HL-60/S4 treated with phorbol 12-myristate 13-acetate at 8.2 ng/mL for 4 days and 3 days (cell line): ENCODE data around the gene CDCA5.

Experiments used
- in situ Hi-C: fragments of 300-500 bp; cut with MboI; formaldehyde crosslinking; loops from 2 replicates; pipeline ENCODE4 v1.15.0; 2022; ENCODE audit warnings: low sequenced_read_pairs

The CDCA5 gene

DNA sequence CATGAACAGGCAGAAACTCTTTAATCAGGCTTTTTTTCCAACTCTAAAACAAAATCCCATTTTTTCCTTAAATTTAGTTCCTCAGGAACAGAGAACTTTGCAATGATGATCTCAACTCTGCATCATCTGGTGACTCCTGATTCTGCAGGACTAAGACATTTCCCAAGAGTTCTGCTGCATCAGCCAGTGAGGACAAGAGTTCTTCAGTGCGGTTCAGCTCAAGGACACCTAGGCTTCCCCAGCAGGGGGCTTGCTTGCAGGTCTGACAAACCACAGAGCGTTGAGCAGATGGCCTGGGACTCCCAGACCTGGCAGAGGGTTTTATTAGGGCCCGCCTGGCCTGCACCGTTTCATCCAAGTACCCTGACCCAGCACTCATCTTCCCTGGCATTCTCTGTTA is 6.4 kb downstream of the CDCA5 start:
- in situ Hi-C loops = no loop called here

DNA sequence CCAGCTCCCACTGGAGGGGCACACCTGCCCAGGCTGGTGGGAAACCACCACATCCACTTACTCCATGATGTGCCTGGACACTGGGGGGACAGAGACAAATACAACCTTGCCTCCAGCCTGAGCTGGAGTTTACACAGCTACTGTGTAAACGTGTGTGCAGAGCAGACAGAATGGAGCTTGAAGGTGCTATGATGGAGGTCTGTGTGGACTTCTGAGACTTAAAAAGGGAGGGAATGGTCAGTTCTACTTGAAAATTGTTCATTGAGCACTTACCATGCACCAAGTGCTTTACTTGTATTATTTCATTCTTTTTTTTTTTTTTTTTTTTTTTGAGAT is 11.2 kb downstream of the CDCA5 start:
- in situ Hi-C loops = no loop called here

DNA sequence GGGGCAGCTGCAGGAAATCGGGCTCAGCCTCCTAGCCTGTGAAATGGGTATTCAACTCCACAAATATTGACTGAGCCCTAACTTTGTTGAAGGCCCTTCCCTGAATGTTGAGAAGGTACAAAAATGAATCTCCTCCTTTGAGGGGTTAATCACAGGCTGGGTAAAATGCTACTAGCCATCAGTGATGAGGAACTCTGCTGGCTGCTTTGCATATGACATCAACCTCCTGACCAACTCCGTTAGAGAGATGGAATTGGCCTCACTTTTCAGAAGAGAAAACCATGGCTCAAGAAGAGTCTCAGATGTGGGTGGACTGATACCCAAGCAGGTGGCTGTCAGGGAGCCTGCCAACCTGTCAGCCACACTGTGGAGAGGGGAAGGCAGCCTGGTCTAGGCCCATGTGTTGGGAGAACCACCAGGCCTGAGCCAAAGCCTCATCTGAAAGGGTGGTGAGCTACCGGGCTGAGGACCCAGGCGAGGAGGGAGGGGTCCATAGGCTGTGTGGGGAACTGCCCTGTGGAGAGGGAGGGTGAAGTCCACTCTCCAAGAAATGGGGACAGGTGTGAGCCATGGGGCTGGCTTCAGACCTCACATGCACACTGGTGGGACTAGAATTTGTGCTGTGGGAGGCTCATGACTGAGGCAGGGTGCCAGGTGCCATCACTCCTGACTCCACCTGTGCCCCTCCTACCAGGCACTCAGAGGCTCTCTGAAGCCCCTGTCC is 11.8 kb downstream of the CDCA5 start:
- in situ Hi-C loops = no loop called here

DNA sequence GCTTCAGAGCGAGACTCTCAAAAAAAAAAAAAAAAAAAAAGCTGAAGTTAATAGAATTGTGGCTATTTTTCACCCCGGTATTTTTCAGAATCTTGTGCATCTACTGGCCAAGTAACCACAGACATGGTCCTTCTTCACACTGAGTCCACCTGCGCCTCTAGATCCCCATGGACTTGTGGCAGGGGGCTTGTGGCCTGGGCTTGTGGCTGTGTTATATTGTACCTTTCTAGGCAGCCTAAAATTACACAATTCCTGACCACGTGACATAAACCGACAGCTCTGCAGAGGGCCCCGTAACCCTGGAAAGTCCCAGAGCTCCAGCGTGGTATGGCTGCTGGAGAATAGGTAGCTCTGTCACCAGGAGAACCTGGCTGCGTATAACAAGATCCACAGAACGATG is 14.6 kb downstream of the CDCA5 start:
- in situ Hi-C loops = no loop called here

DNA sequence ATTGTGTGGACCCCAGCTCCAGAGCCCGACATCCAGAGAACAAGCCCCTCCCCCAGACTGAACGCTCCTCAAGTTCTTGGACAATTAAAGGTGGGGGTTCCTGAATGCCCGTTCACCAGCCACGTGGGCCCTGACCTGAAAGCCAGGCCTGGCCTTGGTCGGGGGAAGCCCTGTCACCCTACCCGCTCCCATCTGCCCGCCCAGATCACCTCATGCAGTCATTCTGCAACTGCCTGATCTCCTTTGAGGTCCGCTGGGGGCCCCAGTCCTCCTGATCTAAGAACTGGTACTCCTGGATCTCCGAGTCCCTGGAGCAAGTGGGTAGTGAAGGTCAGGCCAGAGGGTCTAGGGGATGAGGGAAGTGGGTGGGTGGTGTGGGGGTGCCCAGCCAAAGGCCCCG is 16.4 kb downstream of the CDCA5 start:
- in situ Hi-C loops = no loop called here

DNA sequence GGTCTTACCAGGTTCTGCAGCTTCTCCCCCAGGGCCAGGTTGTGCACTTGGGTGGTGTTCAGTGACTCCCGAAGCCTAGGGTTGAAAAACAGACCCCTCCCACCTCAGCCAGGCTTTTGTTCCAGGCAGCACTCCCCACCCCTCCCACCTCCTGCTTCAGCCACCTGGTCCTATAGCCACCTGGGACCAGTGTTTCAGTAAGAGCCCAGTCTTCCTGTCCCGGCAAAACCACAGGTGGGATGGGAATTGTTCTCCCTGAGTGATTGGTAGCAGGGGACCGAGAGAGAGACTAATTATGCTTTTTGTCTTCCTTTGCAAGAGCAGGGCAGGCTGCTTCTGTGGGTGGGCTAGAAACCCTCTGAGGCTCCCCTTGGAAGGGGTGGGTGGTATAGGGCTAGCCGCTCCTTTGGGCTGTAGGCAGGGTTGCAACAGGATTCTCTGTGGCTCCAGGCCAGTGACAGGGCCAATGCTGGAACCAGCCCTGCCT is 17.0 kb downstream of the CDCA5 start:
- in situ Hi-C loops = no loop called here

DNA sequence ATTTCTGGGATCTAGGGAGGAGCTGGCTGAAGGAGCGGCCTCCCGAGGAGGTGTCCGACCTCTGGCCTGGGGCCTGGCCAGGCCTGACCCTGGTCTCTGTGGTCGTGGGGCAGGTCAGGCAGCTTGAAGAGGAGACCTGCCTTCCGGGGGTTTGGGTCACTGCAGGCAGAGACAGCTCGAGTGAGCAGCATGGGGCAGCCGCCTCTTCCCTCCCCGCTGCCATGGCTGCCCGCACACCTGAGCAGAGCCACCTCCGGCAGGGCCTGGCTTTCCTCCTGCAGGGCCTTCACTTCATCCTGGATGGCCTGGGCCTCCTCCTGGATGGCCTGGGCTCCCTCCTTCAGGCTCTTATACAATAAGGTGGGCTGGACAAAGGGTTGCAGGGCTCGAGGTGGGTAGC is 17.5 kb downstream of the CDCA5 start:
- in situ Hi-C loops = no loop called here

DNA sequence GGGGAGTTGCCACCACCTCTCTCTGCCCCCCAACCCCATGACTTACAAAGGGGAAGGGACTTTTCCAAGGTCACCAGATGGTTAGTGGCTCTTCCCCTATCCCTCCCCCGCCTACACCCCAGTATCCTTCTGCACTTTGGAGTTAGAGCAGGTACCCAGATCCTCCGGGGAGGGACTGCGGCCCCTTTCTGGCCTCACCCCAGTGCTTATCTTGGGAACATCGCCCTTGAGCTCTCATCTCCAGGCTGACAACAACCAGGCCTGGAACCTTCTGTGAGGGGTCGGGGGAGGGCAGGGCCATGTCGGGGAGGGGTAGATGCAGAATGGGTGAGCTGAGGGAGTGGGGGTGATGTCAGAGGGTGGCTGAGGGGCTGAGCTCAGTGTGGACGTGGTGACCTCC is 18.0 kb downstream of the CDCA5 start:
- in situ Hi-C loops = no loop called here

DNA sequence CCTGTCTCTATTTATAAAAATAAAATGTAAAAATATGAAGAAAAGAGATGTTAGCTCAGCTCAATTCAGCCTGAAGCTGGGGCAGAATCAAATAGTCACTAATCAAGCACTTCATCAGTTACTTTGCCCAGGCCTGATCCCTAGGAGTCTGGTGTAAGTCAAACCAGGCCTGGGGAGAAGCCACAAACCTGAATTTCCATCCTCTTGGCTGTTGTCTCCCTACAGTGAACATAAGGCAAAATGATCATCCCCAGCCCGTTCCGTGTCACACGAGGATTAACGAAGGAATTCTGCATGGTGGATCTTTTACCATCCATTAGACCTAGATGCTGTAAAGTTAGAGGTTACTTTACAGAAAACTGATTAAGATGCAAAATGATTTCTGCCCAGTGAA is 19.0 kb downstream of the CDCA5 start:
- in situ Hi-C loops = no loop called here

DNA sequence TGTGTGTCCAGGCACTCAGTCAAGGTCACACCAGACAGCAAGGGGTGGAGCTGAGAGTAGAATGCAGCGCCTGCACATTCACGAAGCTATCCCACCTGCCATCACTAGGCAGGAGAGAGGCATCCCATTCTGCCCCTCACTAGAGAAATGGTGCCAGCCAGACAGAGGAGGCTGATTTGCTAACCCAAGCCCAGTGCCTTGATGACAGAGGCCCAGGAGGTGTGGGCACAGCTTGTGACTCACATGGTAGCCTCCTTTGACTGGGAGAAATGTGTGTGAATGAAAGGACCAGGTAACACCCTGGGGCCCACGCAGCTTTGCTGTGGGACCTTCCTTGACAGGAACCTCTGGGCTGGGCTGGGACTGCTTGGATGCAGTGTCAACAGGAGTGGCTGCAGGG is 20.3 kb downstream of the CDCA5 start:
- in situ Hi-C loops = no loop called here

DNA sequence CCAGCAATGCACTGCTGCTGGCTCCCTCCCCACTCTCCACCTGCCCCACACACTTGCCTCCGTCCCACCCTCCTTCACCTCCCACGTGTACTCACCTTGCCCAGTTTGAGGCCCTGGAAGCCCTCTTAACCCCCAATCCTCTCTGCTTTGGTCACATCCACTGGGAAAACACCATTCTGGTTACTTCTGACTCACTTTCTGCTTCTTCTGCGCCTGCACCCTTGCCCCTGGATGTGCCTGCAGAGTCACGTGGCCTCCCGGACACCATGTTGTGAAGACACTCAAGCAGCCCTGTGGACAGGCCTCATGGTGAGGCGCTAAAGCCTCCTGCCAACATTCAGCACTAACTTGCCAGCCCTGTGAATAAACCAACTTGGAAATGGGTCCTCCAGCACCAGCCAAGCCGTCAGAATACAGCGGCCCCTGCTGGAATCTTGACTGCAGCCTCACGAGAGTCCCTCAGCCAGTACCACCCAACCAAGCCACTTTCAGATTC is 22.9 kb downstream of the CDCA5 start:
- in situ Hi-C loops = no loop called here

DNA sequence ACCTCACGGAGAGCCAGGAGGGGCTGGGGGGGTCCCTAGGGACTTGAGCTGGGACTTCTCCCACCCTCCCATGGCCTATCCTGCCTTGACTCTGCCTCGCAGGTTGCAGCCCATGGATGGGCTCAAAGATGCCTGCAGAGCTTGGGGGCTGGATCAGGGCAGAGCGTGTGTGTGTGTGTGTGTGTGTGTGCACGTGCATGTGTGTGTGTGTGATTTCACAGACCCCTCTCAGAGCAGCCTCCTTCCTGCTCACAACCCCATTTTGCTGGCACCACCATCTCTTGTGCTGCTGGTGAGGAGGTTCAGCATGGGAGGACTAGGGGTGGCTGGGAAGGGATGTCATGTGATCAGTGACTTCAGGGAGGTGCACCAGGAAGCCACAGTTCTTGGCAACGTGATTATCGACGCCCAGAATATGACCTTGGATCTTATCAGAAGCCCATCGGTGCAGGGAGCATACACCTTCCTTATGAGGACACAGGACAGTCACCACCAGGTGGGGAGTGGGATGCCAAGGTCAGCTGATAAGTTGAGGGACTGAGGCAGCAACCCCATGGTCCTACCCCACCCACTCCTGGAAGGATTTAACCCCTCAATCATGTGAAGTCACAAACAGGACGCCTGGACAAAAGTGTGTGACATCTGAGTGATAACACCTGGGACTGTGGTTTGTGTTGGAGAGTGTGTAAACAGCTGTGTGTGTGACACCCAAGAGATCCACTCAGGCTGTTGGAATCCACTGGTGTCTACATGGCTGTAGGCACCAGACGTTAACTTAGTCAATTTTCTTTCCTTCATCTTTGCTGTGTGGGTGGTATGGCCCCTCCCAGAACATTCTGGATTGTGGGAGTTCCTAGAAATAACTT is 23.6 kb downstream of the CDCA5 start:
- in situ Hi-C loops = no loop called here

DNA sequence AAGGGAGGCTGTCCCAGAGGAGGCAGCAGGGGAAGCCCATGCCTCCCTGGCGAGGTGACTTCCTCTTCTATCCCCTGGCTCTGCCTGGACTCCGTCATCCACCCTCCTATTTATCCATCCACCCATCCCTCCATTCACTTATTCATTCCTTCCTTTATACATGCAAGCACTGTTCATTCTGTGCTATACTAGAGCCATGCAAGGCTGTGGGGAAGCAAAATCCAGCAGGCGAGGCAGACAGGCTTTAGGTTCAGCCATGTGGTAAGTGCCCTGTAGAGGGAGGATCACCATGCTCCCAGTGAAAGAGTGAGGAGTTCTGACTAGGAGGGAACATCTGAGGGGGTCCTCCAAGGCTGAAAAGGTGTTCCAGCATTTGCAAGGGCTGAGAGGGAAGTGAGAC is 24.3 kb downstream of the CDCA5 start:
- in situ Hi-C loops = no loop called here

DNA sequence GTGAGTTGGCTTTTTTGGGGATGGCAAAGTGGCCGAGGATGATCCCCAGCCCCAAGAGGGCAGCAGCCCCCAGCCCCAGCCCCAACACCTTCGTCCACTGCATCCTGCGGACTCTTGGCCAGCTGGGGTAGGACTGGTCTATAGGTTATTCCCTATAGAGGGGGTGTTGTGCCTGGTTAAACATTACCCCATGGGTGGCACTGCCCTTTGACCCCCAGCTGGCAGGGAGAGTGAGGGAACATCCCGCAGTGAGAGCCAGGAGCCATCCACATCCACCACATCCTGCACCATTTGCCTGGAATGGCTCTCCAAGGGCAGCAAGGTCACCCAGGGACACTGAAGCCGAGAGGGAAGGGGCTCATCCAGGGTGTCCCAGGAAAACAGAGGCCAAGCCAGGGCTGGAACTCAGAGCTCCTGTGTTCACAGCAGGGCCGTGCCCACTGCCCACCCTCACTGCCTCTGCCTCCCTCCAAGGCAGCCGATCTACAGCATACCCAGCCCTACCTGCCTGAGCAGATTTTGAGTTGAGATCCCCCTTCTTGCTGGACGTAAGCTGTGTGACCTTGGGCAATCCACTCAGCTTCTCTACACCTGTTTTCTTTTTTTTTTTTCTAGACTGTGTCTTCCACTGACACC is 25.3 kb downstream of the CDCA5 start, which contains the start of gene NAALADL1:
TSS of gene NAALADL1 (minus strand) at position 135 of the 636 bp plus-strand sequence. CDS start at position 103, 32 bp downstream.
- in situ Hi-C loops = no loop called here

DNA sequence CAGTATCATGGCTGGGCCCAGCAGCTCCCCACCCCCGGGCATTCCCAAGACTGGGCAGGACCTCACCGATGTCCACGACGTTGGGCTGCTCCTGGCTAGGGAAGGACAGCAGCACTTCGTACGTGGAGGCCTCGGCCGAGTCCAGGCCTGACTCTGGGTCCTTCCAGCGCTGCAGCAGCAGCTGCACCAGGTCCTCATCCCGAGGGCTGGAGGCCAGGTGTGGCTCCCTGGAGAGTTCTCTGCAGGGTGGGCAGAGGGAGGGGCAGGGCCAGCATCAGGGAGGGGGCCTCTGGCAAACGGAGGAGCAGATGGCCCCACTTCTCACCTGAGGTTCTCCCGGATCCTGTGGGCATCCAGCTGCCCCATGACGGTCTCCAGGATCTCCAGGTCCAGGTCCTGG is 25.8 kb downstream of the CDCA5 start:
- in situ Hi-C loops = no loop called here

DNA sequence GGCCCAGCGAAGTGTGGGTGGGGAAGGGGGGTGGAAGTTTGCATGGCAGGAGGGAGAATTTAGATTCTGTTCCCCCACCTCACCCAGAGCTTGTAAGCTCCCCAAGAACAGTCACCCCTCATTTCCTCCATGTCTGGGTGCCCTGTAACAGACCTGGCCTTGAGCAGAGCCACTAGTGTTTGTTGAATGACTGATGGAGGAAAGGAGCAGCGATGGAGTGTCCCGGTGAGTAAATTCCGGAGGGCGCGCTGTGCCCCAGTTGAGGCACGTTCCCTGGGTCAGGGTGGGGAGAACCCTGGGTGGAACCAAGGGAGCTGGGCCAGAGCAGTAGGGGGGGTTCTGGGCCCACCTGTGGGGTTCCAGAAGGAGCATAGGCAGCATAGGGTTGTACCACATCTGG is 26.3 kb downstream of the CDCA5 start:
- in situ Hi-C loops = no loop called here

DNA sequence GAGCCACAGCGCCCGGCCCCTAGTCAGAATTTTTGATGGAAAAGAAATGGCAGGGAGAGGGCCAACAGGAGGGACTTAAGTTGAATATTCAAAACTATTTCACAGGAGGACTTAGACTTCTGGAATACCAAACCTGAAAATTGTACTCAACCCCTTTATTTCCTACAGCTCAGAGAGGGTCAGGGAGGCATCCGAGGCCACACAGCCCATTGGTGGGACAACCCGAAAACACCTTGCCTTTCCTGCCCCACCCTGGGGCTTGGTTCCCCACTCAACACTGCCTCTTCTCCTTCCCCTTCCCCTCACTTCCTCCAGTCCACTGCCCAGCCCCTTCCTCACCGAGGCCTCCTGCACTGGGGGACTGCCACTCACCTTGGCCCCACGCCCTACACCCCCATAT is 26.8 kb downstream of the CDCA5 start:
- in situ Hi-C loops = no loop called here

DNA sequence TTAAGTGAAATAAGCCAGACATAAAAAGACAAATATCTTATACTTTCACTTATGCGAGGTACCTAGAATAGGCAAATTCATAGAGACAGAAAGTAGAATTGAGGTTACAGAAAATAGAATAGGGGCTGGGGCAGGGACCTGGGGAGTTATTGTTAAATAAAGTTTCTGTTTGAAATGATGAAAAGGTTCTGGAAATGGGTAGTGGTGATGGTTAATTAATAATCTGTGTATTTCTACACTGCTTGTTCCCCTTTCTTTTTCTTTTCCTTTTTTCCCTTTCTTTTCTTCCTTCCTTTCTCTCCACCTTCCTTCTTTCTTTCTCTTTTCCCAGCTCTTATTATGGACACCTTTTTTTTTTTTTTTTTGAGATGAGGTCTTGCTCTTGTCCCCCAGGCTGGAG is 28.3 kb downstream of the CDCA5 start:
- in situ Hi-C loops = no loop called here

DNA sequence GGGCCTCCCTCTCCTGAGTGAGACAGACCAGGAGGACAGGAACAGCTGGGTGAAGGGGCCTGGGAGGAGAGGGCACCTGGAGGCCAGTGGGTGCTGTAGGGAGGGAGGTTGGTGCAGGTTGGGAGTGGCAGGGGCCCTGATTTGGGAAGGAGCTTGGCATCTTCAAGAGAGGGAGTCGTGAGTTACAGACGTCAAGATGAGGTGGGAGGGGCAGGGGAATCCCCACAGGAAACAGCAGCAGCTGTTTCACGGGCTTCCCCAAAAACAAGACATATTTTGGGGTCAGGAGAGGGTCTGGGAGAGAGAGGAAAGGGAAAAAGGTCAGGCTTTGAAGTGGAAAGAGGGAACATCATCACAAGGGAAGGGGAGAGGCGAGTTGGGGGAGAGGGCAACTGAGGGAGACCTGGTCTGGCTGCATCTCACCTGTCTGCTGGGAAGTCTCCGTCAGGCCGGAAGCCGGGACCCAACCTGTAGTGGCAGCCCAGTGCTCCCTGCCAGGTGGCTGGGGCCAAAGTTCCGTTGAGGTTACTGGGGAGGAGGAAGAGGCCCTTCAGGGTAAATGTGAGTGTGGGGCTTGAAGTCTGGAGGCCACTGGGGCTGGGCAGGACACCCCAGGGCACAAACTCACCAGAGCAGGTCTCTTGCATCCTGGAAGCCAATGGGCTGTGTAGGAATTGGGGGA is 29.9 kb downstream of the CDCA5 start:
- in situ Hi-C loops = no loop called here

DNA sequence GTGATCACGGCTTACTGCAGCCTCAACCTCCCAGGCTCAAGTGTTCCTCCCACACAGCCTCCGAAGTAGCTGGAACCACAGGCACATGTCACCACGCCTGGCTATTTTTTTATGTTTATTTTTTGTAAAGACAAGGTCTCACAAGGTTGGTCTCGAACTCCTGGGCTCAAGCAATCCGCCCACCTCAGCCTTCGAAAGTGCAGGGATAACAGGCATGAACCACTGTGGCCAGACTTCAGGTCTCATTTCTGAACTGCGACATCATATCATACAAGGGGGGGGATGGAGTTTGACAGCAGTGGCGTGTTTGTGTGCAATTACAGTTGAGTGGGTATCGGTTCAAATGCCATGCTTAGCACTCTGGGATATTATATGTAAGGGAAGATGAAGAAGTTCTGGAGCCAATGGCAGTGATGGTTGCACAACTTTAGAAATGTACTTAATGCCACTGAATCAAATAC is 32.4 kb downstream of the CDCA5 start:
- in situ Hi-C loops = no loop called here
